Glomerular endothelial cell (primary cell): ENCODE data around the gene TMEM37. TPM values are rescaled to one million over a fixed set of nuclear protein-coding genes. Genes with fewer than 3 reads are reported as not detected.
A peak's percentile ranks its signal among the peaks of the same experiment; 100 is the strongest.
"Not testable (repeated sequence)": the region's sequence is repeated elsewhere in the genome, so short reads cannot be mapped to it uniquely, and the experiment has no call there.

Experiments used
- DNase-seq: peaks from one replicate; pipeline ENCODE4 v3.0.0-alpha.2; 2011; ENCODE audit warnings: low read depth, low spot score; ENCODE audit errors: extremely low read depth
- total RNA-seq: library from RNA; depleted of rRNA; stranded (reverse); fragments of >200 nt; gene quantifications from 2 replicates; pipeline ENCODE4 v1.2.3, GENCODE V29; 2015

Gene TMEM37
- 2.2 and 5.5 TPM in 2 replicates for total RNA-seq

GRCh38 chr2:119431155-119431975 is at the start of gene TMEM37:
Gene TMEM37, plus strand, starts transcription at chr2:119431854. Its CDS starts 50 bp downstream, at chr2:119431904.
- no peak for DNase-seq

- no peak for DNase-seq
Observed at GRCh38 chr2:119383410-119384140, 48.1 kb upstream of the TMEM37 start.

- no peak for DNase-seq
Observed at GRCh38 chr2:119384971-119385370, 46.7 kb upstream of the TMEM37 start.

GRCh38 chr2:119385466-119385865 is 46.2 kb upstream of the TMEM37 start:
- DNase-seq, result no peak

GRCh38 chr2:119387381-119388129 is 44.1 kb upstream of the TMEM37 start:
- no peak for DNase-seq

GRCh38 chr2:119389615-119390306 is 41.9 kb upstream of the TMEM37 start:
- DNase-seq, result no peak

GRCh38 chr2:119393971-119394748 is 37.5 kb upstream of the TMEM37 start:
- no peak for DNase-seq

GRCh38 chr2:119397196-119397595 is 34.5 kb upstream of the TMEM37 start:
- no peak for DNase-seq

- DNase-seq, result no peak
Observed at GRCh38 chr2:119402106-119402505, 29.5 kb upstream of the TMEM37 start.

- DNase-seq, result no peak
Observed at GRCh38 chr2:119402645-119403560, 28.8 kb upstream of the TMEM37 start.

GRCh38 chr2:119403618-119404017 is 28.0 kb upstream of the TMEM37 start:
- DNase-seq, result not testable (repeated sequence)

GRCh38 chr2:119405151-119405550 is 26.5 kb upstream of the TMEM37 start:
- no peak for DNase-seq

GRCh38 chr2:119407430-119408220 is 24.0 kb upstream of the TMEM37 start:
- peak; percentile 48 for DNase-seq

GRCh38 chr2:119408221-119408619 is 23.4 kb upstream of the TMEM37 start:
- DNase-seq, result no peak

- DNase-seq, result no peak
Observed at GRCh38 chr2:119409506-119409905, 22.1 kb upstream of the TMEM37 start.

GRCh38 chr2:119414894-119415293 is 16.8 kb upstream of the TMEM37 start:
- no peak for DNase-seq

GRCh38 chr2:119415630-119416029 is 16.0 kb upstream of the TMEM37 start:
- no peak for DNase-seq

- DNase-seq, result no peak
Observed at GRCh38 chr2:119416299-119416923, 15.2 kb upstream of the TMEM37 start.
